DND-41 (cell line): ENCODE results near the gene TMEM86B.
"Not testable (repeated sequence)": the region's sequence is repeated elsewhere in the genome, so short reads cannot be mapped to it uniquely, and the experiment has no call there.

ENCODE experiments used
- ATAC-seq: fragments of 200-7000 bp; cut with Tn5 transposase; 3 replicates; pipeline ENCODE4 v1.9.1; 2021; ENCODE audit warnings: low read depth; ENCODE audit not compliant: insufficient read depth
- DNase-seq: peaks from one replicate; pipeline ENCODE4 v3.0.0-alpha.2; 2020
- H2AFZ ChIP-seq: 2 replicates; pipeline ENCODE4 v1.6.0; 2012; ENCODE audit warnings: low read depth, low read length
- H3K27ac ChIP-seq: 2 replicates; pipeline ENCODE4 v1.5.1; 2012; ENCODE audit warnings: low read length, inconsistent platforms
- H3K27me3 ChIP-seq: fragments of 200-600 bp; sonication (generic); 2 replicates; pipeline ENCODE4 v1.6.0; 2012; ENCODE audit warnings: low read length, mild to moderate bottlenecking, inconsistent platforms; ENCODE audit not compliant: insufficient read depth, poor library complexity
- H3K36me3 ChIP-seq: 2 replicates; pipeline ENCODE4 v1.5.1; 2012; ENCODE audit warnings: low read length, inconsistent platforms; ENCODE audit not compliant: insufficient read depth
- H3K4me1 ChIP-seq: 2 replicates; pipeline ENCODE4 v1.5.1; 2012; ENCODE audit warnings: mild to moderate bottlenecking, low read length; ENCODE audit not compliant: insufficient read depth
- H3K4me2 ChIP-seq: 2 replicates; pipeline ENCODE4 v1.6.0; 2012; ENCODE audit warnings: mild to moderate bottlenecking, moderate library complexity, low read length, inconsistent platforms; ENCODE audit not compliant: insufficient read depth
- H3K4me3 ChIP-seq, 2 experiments: fragments of 200-600 bp in 1 of 2; shearing (Covaris generic) in 1 of 2; 2 replicates each; pipeline ENCODE4 v1.5.1; 2012 to 2016; ENCODE audit warnings: inconsistent platforms in 2 of 2, low read length in 2 of 2, mild to moderate bottlenecking in 2 of 2, low read depth in 1 of 2, moderate library complexity in 1 of 2
- H3K79me2 ChIP-seq: 2 replicates; pipeline ENCODE4 v1.6.0; 2012; ENCODE audit warnings: low read length, inconsistent platforms; ENCODE audit not compliant: insufficient read depth
- H3K9ac ChIP-seq: 2 replicates; pipeline ENCODE4 v1.6.0; 2012; ENCODE audit warnings: low read depth, mild to moderate bottlenecking, inconsistent platforms, low read length, moderate library complexity
- H3K9me3 ChIP-seq: 2 replicates; pipeline ENCODE4 v1.5.1; 2012; ENCODE audit warnings: low read length, moderate library complexity, mild to moderate bottlenecking, inconsistent platforms; ENCODE audit not compliant: insufficient read depth, severe bottlenecking
- H4K20me1 ChIP-seq: 2 replicates; pipeline ENCODE4 v1.6.0; 2012; ENCODE audit warnings: low read length; ENCODE audit not compliant: insufficient read depth
- CTCF ChIP-seq: IDR thresholded peaks from 2 replicates; pipeline ENCODE4 v1.5.1; 2012; ENCODE audit warnings: borderline replicate concordance, low read length, moderate library complexity, mild to moderate bottlenecking; ENCODE audit not compliant: poor library complexity, severe bottlenecking; ENCODE audit errors: extremely low read depth
- EZH2 ChIP-seq: IDR thresholded peaks from 3 replicates; pipeline ENCODE4 v1.6.1; 2012; ENCODE audit warnings: borderline replicate concordance, low read depth, mild to moderate bottlenecking, moderate library complexity, low read length, inconsistent platforms; ENCODE audit not compliant: severe bottlenecking

The TMEM86B gene

DNA sequence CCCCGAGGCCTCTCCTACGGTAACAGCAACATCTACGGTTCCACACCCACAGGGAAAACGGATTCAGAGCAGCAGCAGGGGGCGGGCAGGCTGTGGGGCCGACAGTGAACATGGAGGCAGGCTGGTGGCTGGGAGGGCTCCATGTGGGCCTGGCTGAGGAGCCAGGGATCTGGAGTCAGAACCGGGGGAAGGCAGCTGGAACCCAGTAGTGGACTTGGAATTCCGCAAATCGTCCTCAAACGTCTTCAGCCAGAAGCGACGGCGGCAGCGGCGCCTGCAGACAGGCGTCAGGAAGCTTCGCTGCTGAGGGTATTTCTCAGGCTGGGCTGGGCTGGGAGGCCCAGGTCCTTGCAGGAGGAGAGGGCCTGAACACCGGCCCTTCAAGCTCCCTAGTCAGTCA is 1.8 kb downstream of the TMEM86B start:
- Histone ChIP-seq H4K20me1 (peaks cover 71% of the 10 kb centered on the region), H3K4me2 (no peak overlapping the region), H3K27ac (no peak overlapping the region), H3K4me1 (no peaks in the 10 kb centered on the region), H3K9ac (no peak overlapping the region), H3K27me3 (no peaks in the 10 kb centered on the region), H3K36me3 (peaks cover 63% of the 10 kb centered on the region), H3K79me2 (no peaks in the 10 kb centered on the region), H3K9me3 (no peaks in the 10 kb centered on the region), H3K4me3 (no peak overlapping the region), H2AFZ (no peak overlapping the region)
- no peak for ATAC-seq
- DNase-seq = no peak
- TF ChIP-seq EZH2 = no peak

- no peaks in the 10 kb centered on the region for H3K27me3 ChIP-seq
- no peak for ATAC-seq
- H4K20me1 ChIP-seq = peaks cover 66% of the 10 kb centered on the region
- H2AFZ ChIP-seq = no peak overlapping the region
- no peak overlapping the region for H3K9ac ChIP-seq
- H3K36me3 ChIP-seq = peaks cover 58% of the 10 kb centered on the region
- TF ChIP-seq EZH2 = no peak
- TF ChIP-seq CTCF = no peak
- H3K79me2 ChIP-seq = no peaks in the 10 kb centered on the region
- H3K27ac ChIP-seq = no peak overlapping the region
- H3K4me1 ChIP-seq = no peaks in the 10 kb centered on the region
- no peak overlapping the region for H3K4me2 ChIP-seq
- no peak overlapping the region for H3K4me3 ChIP-seq
- no peak for DNase-seq
- no peaks in the 10 kb centered on the region for H3K9me3 ChIP-seq
These were observed 2.3 kb downstream of the TMEM86B start for GRCh38 chr19:55226273-55226672.

GRCh38 chr19:55225415-55225958 is 3.1 kb downstream of the TMEM86B start:
- Histone ChIP-seq H3K27ac (no peak overlapping the region), H3K27me3 (no peaks in the 10 kb centered on the region), H3K9me3 (no peaks in the 10 kb centered on the region), H3K4me2 (no peak overlapping the region), H3K4me1 (no peaks in the 10 kb centered on the region), H3K9ac (no peak overlapping the region), H3K36me3 (peaks cover 51% of the 10 kb centered on the region), H4K20me1 (peaks cover 64% of the 10 kb centered on the region), H3K4me3 (no peak overlapping the region), H3K79me2 (no peaks in the 10 kb centered on the region), H2AFZ (no peak overlapping the region)
- TF ChIP-seq EZH2 = no peak
- no peak for TF ChIP-seq CTCF
- DNase-seq (no peak), ATAC-seq (no peak)

GRCh38 chr19:55224679-55225414 is 3.7 kb downstream of the TMEM86B start:
- DNase-seq, H3K4me3 ChIP-seq, H3K27ac ChIP-seq, H3K4me1 ChIP-seq, ATAC-seq, H3K79me2 ChIP-seq, H2AFZ ChIP-seq, H3K9me3 ChIP-seq, H3K9ac ChIP-seq, H3K27me3 ChIP-seq, H3K4me2 ChIP-seq: not testable (repeated sequence)
- peaks cover 61% of the 10 kb centered on the region for H4K20me1 ChIP-seq
- peaks cover 44% of the 10 kb centered on the region for H3K36me3 ChIP-seq
